ENCODE measurements around the gene TACR2. TPM values are rescaled to one million over a fixed set of nuclear protein-coding genes. Genes with fewer than 3 reads are reported as not detected.

Gene TACR2
- total and polyA plus RNA-seq, 8 donors = 0.56 to 133 (median 14.3) TPM; not detected in 1

GRCh38 chr10:69413221-69413865 lies 3.4 kb downstream of the TACR2 start:
- H3K4me3 ChIP-seq = peak overlapping the region in 3 of 4 donors; percentile 17 to 40 (median 33)
- intact Hi-C loops (cut with DNase I; ENCODE audit: low total_unique reads) = loop anchor here (5.0 kb wide), 1 partner anchor 94 kb away; no protein-coding TSS in a partner anchor

DNA sequence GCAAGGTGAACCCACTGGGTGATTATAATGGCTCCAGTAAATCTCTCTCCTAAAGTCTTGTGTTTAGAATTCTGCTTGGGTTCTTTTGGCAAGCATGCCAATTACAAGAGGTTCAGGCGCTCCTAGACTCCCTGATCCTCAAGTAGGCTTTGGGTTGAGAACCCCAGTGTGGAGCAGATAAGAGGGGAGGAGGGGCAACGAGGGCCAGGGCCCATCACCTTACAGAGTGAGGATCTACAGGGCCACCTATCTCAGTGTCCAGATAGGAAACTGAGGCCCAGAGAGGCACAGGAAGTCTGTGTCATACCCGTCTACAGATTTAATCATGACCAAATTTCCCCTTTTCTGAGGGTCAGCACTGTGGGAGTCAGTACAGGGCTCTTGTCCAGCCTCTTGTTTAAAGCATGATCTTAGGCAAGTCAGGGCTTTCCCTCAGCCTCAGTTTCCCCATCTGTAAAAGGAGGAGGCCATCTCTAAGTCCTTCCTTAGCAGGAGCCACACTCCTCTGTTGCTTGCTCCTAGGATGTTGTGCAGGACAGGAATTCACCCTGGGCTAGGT lies 4.4 kb downstream of the TACR2 start:
- H3K27me3 ChIP-seq = no peaks in the 10 kb centered on the region
- no peak for DNase-seq
- intact Hi-C loops (cut with DNase I; ENCODE audit: low total_unique reads) = loop anchor here (5.0 kb wide), 1 partner anchor 95 kb away; no protein-coding TSS in a partner anchor
- 62 to 83% (median 78%) methylated on average over 3 of the region's 3 CpGs for WGBS, 5 donors
- H3K27ac ChIP-seq = peak overlapping the region in 4 of 5 donors; percentile 26 to 95 (median 50)
- no peaks in the 10 kb centered on the region for H3K9me3 ChIP-seq
- H3K4me1 ChIP-seq = peaks cover 12 to 48% (median 29%) of the 10 kb centered on the region in 4 donors
- TF ChIP-seq EP300 (IDR thresholded peaks at IDR 0.05) (no peak), CTCF (IDR thresholded peaks at IDR 0.05) (no peak), POLR2A (IDR thresholded peaks at IDR 0.05) (no peak), POLR2AphosphoS5 (IDR thresholded peaks at IDR 0.05) (no peak)
- H3K36me3 ChIP-seq = no peaks in the 10 kb centered on the region
- H3K4me3 ChIP-seq = no peak overlapping the region

More at GRCh38 chr10:69413221-69413865, 3.4 kb downstream of the TACR2 start:
- Histone ChIP-seq H3K27me3 (no peaks in the 10 kb centered on the region), H3K27ac (peak overlapping the region in 4 of 5 donors; percentile 26 to 95 (median 50)), H3K4me1 (peaks cover 14 to 48% (median 28%) of the 10 kb centered on the region in 4 donors), H3K9me3 (no peaks in the 10 kb centered on the region), H3K36me3 (no peaks in the 10 kb centered on the region)
- peak; percentile 66 to 88 for DNase-seq
- TF ChIP-seq POLR2A (IDR thresholded peaks at IDR 0.05) (no peak), CTCF (IDR thresholded peaks at IDR 0.05) (peak in 5 of 7 experiments; percentile 37 to 55 (median 40)), POLR2AphosphoS5 (IDR thresholded peaks at IDR 0.05) (peak in 1 of 3 donors; percentile 34), EP300 (IDR thresholded peaks at IDR 0.05) (no peak)
- 6 to 13% (median 8%) methylated on average over 13 of the region's 13 CpGs for WGBS, 5 donors

DNA sequence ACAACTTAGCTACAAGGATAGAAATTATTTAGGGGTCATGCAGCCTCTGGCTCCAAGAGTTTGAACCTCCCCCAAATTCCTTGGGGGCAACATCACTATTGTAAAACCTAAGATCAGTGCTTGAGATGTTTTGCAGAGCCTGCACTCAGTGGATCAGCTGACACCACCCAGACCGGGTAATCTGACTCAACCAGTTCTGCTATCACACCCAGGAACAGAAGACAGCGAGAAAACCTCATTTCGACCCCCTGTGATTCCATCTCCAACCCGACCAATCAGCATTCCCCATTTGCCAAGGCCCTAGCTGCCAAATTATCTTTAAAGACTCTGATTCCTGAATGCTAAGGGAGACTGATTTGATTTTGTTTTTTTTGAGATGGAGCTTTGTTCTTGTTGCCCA lies 5.2 kb downstream of the TACR2 start:
- no peak for DNase-seq
- TF ChIP-seq CTCF (IDR thresholded peaks at IDR 0.05) (no peak), POLR2A (IDR thresholded peaks at IDR 0.05) (no peak), EP300 (IDR thresholded peaks at IDR 0.05) (no peak), POLR2AphosphoS5 (IDR thresholded peaks at IDR 0.05) (no peak)
- 47 to 57% (median 56%) methylated on average over 4 of the region's 4 CpGs for WGBS, 5 donors
- no peak overlapping the region for H3K4me3 ChIP-seq
- H3K27me3 ChIP-seq = no peaks in the 10 kb centered on the region
- intact Hi-C loops (cut with DNase I; ENCODE audit: low total_unique reads) = loop anchor here (5.0 kb wide), 1 partner anchor 96 kb away; no protein-coding TSS in a partner anchor
- H3K9me3 ChIP-seq = no peaks in the 10 kb centered on the region
- peaks cover 19 to 49% (median 35%) of the 10 kb centered on the region in 4 donors for H3K4me1 ChIP-seq
- no peaks in the 10 kb centered on the region for H3K36me3 ChIP-seq
- peak overlapping the region in 4 of 5 donors; percentile 33 to 95 (median 79) for H3K27ac ChIP-seq

GRCh38 chr10:69410487-69410886 lies 6.2 kb downstream of the TACR2 start:
- Histone ChIP-seq H3K27me3 (no peaks in the 10 kb centered on the region), H3K4me1 (peaks cover 19 to 58% (median 40%) of the 10 kb centered on the region in 4 donors), H3K4me3 (no peak overlapping the region), H3K36me3 (peaks cover 0 to 5% (median 3%) of the 10 kb centered on the region in 4 donors), H3K27ac (peak overlapping the region in 4 of 5 donors; percentile 85 to 95 (median 94)), H3K9me3 (no peaks in the 10 kb centered on the region)
- TF ChIP-seq CTCF (IDR thresholded peaks at IDR 0.05) = no peak
- intact Hi-C loops (cut with DNase I; ENCODE audit: low total_unique reads) = loop anchor here (5.0 kb wide), 1 partner anchor 97 kb away; no protein-coding TSS in a partner anchor
- DNase-seq = no peak
- 80 to 95% (median 87%) methylated on average over 9 to 10 of the region's 10 CpGs for WGBS, 5 donors
